Measurements from ENCODE around the gene PDZRN4.
A peak's percentile ranks its signal among the peaks of the same experiment; 100 is the strongest.
"Not testable (repeated sequence)": the region's sequence is repeated elsewhere in the genome, so short reads cannot be mapped to it uniquely, and the experiment has no call there.

The PDZRN4 gene

DNA sequence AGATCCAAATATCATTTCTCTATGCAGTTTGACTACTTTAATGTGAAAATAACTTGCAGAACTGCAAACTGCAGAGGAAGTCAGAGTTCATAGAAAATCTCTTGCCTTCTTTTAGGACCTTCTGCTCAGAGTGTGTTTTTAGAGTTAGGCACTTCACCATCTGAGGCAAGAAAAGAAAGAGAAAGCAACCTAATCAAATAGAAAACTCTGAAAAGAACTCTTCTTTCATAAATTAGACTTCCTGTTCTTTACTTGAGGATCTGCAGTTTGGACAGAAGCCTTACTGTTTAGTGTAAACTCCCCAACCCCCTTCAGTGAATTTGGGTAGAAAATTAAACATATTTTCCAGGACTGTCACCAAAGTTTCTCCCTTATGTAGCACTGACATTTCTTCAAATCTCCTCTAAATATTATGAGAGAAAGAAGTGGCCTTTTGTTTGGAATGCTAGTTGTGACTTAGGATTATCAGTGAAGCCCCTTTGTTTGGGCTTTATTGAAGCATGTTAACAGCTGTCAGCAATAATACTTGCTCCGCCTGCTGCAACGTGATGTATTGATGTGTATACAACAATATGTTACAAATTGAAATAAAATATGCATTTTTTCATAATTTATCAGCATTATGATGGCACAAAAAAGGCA, 99.5 kb downstream of the PDZRN4 start:
- DNase-seq = no peak

DNA sequence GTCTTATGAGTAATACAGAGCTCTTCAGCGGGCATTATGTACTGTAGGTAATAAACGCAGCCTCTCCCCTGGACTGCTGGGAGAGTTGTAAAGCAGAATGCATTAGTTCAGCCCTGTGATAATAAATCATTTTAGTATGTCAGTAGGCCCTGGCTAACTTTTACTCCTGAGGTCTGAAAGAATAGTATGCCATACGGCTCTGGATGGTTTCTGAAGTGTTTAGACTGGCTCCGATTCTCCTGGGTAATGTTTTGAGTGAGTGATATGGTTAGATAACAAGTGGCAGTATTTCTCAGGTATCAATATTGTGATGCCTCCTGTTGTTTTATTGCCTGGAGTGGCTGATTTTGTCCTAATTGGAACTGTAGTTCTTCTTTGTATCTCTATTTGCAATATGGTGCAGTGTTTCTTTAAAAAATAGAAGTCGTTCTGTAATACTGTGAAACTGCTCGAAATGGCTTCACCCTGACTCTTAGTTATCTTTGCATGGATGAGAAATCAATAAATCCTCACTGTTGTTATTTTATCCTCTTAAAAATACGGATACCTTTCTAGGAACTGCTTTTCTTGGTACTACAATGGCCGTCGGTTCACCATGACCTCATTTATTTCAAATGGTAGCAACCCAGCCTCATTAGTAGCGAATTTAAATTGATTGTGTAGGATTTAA, 100.2 kb downstream of the PDZRN4 start:
- DNase-seq = peak; percentile 46

DNA sequence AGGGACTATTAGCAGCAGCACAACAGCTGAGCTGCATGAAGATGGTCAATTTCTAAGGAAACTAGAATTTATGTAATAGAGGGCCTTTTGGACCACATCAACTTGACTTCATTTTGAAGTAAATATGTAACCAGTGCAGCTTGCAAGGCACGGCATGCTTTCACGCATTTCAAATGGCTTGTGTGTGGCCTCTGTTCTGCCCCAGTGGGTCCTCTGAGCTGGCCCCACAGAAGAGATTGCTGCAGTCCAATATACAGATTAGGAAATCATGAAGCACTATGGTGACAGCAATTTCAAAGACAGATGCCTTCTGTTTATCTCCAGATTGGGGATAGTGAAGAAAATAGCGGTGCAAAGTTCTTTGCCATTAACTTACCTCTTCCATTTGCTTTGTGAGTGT, 101.4 kb downstream of the PDZRN4 start:
- DNase-seq = no peak

DNA sequence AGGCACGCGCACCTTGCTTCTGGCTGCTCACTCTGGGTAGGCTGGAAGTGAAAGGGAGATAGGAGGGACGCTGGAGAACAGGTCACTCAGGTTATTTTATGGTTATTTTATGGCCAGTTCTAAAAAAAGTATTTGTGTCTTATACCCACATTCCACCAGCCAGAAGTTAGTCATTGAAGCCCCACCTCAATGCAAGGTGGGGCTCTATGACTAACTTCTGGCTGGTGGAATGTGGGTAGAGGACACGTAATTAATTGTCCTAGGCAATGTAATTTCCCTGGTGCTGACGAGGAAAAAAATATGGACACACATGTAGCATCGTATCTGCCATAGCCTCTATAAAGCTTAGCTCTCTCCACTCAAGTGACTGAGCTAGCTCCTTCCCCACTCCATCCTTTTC, 104.9 kb downstream of the PDZRN4 start:
- no peak for DNase-seq

DNA sequence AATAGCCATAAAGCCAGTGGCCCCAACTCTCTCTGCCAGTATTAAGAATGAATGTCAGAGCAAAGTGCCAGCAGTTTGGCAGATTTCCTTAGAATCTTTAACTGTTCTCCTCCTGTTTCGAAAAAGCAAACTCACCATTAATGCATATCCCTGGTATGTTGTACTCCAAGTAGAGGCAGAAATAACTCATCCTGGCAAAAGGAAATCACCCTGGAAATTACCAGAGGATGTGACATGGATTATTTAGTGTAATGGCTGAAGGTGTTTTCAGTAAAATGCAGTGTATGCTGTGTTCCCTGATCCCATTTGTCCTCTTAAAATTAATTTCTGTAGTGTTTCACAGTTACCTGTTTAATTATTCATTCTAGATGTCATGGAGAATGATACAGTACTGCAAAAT, 105.3 kb downstream of the PDZRN4 start:
- no peak for DNase-seq

DNA sequence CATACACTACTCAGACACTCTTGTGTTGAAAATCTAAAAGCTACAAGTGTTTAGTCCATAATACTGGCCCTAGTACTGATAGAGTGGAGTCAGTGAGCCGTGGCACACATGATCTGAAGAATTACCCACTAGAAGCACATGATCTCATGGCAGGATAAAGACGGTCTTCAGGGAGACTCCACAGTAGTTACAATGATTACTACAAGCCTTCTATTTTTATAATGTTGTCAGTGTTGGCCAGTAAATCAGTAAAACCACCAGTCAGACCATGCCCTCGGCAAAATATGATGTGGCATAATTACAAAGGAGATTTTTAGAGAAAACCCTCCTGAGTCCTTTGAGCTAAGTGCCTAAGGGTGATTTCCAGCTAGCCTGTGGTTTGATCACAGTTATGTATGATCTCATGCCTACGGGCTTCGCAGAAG, 114.9 kb downstream of the PDZRN4 start:
- no peak for DNase-seq

DNA sequence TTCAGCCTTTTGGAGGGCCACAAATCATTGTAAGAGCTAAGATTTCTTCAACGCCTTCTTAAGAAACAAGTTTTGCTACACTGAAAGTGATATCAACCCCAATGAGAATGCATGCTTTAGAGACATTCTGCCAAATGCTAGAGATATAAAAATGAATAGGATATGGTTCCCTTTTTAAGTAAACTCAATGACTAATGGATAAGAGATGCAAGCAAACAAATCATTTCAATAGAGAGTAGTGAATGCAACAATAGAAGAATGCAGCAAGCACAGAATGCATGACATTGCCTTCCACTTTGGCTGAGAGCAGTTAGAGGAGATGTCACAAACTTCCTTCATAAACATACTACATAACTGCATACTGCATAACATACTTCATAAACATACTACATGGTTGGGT, 116.4 kb downstream of the PDZRN4 start:
- no peak for DNase-seq

DNA sequence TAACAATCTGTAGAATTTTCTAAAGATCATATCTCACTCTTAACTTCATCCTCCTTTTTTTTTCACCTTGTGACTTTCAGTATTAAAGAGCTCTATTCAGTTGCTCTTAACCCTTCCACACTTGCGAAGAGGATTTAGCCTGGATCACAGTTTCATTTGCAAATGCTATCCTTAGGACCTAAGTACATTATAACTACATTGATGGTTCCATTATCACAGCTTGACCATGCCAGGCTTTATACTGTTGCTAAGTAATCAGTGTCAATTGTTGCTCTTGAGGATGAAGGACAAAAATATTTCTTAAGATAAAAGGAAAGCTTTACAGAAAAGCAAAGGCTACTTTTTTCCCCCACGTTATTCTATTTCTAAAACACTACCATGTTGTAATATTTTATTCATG, 122.2 kb downstream of the PDZRN4 start:
- no peak for DNase-seq

DNA sequence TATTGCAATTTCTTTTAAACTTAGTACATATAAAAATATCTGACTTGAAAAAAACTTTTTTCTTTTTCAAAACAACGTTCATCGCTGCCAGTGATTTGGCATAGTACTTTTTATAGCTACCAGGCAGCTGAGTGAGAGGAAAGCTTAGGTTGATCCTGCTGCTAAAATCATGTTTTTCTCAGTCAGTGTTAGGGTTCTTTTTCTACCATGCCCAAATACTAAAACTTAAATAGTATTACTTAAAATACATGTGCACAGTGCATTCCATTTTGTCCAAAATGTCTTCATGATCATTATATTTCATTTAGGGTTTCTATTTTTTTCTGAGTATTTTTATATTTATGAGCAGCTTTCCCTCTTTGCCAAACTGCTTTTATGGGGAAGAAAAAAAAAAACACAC, 123.8 kb downstream of the PDZRN4 start:
- no peak for DNase-seq

DNA sequence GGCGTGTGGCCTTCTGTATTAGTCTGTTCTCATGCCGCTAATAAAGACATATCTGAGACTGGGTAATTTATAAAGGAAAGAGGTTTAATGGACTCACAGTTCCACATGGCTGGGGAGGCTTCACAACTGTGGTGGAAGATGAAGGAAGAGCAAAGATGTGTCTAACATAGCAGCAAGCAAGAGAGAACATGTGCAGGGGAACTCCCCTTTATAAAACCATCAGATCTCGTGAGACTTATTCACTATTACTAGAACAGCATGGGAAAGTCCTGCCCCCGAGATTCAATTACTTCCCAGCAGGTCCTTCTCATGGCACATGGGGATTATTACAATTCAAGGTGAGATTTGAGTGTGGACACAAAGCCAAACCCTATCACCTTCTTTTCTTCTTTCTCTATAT, 124.3 kb downstream of the PDZRN4 start:
- DNase-seq = not testable (repeated sequence)

DNA sequence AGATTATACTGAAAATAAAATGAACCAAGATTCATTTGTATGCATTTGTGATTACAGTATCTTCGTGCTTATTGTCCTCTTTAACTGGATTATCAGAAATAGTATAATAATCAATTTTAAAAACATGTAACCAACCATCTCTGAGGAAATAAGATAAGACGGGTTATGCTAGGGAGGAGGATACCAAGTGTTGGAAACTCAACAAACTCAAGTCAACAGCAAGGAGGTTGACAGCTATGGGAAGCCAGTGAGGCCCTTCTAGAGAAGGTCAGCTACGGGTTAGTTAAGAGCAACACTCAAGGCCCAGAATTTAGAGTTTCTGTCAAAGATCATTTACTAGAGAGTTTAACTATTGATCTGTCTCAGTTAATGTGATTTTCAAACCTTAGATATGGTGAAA, 137.2 kb downstream of the PDZRN4 start:
- DNase-seq = no peak

DNA sequence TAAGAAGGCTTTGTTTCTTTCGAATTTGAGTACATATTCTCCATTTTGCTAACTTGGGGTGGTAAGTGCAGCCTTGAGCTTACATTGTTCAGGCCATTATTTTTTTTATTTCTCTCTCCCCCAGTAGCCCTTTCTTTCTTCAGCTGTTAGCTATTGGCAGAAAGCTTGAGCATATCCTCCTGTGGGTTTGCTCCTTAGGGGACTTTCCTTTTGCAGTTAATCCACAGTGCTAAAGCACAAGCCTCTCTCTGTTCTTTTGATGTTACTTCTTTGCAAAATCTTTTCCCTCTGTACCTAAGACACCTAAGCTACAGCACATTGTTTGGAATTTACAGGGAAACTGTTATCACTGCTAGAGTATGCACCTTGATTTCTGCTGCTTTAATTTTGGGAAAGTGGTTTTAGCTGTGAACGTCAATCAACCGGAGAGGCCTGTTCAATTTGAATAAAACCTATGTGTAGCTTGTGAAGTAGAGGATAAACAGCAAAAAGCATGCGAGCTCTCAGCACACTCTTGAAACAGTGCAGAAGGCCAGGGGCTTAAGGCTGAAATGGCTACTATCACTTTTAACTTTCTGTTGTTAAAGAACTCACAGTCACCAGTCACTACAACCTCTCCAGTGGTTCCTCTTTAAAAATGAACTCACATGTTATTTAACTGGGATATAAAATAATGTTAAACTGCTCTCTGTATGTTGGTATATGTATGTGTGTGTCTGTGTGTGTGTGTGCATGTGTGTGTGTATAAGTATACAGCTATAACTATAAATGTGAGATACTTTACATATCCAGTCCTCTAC, 139.2 kb downstream of the PDZRN4 start:
- DNase-seq = no peak

DNA sequence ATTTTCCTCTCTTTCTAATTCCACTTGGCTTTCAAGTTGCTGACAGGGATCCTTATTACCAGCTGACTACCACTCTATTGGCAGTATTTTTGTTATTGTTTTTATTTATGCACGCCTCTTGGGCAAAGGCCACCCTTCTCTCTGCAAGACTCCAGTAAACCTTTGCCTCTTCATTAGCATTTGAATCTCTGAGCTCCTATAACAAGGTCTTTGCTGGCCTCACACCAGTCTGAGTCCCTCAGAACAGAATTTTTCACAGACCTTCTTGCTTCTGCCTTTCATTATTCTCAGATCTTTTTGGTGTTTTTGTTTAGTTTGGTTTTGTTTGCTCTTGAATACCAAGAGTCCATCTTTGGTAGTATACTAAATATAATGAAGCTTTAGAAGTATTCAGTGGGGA, 145.9 kb downstream of the PDZRN4 start:
- DNase-seq = no peak

DNA sequence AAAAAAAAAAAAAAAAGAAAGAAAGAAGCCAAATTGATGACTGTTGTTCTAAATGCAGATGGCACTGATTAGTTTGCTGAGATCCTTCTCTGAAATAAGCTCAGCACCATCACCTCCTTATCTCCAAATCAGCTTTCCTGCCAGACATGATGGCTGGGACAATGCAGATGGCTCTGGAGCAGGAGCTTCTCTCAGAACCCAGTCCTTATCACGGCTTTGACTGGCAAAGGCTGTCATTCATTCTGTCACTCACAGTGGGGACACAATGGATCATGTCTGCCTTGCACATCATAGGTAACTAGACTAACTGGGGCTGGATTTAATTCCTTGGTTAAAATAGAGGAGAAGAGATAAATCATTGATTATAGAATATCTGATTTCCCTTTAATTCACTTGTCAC, 146.3 kb downstream of the PDZRN4 start:
- no peak for DNase-seq

DNA sequence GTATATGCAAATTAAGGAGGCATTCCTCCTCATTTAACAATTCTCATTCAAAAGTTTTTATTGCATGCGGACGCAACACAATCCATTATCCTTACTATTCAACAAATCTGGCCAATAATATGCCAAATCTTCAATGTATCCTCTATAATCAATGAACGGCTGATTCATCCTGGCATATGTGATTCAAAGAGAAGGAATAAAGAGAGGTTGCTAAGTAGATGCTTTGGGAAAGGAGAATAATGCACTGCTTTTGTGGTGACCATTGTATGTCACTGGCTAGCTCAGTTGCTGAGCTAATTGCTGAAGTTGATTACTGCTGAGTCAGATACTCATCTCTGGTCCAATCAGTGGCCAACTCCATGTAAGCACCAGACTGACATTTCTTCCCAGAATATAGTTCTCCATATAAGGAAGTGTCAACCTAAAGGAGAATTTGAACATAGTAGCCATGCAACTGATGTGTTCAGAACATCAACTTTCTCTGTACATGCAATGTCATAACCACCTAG, 148.0 kb downstream of the PDZRN4 start:
- DNase-seq = no peak

DNA sequence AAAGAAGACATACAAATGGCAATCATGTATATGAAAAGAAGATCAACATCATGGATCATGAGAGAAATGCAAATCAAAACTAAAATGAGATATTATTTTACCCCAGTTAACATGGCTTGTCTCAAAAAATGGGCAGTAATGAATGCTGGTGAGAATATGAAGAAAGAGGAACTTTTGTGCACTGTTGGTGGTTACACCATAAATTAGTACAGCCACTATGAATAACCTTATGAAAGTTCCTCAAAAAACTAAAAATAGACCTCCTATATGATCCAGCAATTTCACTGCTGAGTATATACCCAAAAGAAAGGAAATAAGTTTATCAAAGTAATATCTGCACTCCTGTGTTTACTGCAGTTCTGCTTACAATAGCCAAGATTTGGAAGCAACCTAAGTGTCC, 151.7 kb downstream of the PDZRN4 start:
- no peak for DNase-seq

DNA sequence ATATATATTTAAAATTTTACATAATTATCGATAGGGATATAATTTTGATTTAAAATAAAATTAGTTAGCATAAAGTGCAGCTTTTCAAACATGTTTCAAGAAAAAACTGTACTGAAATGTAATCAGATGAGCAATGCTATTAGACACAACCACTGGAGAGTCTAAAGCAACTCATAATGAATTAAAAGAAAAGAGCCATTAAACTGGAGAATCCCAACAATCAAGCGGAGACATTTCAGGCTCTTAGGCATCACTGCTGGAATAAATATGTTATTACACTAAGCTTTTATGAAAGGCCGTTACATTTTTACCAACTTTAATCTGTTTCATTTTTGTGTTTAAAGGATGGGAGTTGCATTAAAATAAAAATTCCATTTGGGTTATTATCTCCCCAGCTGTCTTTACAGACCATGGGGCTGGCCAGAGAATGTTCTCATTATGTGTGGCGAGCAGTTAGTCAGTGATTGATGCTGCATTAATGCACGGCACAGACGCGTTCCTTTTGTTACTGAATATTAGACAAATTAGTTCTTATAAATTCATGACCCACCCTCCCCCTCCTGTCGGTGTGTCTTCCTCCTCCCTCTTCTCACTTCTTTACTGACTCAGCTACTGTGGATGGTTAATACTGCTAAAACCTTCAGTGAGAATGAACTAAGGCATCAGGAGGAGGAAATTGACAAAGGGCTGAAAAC, 156.8 kb downstream of the PDZRN4 start:
- no peak for DNase-seq

DNA sequence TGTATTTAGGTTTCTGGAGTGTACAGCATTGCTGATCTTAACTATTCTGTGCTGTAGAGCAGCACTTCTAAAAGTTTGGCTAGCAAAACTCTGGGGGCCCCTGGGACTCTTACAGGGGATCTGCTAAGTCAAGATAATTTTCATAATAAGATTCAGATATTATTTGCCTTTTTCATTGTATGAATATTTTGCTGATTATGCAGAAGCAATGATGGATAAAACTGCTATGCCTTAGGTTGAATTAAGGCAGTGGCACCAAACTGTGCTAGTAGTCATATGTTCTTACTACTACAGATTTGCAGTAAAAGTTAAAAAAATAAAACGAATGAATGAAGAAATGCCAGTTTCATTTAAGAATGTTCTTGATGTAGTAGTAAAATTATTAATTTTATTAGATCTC, 160.1 kb downstream of the PDZRN4 start:
- DNase-seq = no peak

DNA sequence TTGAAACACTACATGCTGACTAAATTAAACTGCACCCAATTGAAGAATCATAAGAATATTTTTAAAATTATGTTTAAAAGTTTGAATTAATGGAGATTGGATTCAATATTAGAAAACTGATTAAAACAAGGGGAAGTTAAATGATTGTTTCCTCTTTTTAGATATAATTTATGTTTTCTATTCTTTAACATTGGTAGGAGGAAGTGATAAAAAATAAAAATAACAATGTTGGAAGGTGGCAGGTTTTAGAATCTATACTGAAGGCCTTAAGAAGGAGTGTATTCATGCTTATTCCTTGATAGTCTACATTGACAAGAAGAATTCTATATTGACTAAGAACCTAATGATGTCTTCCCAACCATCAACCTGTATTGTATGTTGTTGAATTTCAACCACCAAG, 168.1 kb downstream of the PDZRN4 start:
- no peak for DNase-seq

DNA sequence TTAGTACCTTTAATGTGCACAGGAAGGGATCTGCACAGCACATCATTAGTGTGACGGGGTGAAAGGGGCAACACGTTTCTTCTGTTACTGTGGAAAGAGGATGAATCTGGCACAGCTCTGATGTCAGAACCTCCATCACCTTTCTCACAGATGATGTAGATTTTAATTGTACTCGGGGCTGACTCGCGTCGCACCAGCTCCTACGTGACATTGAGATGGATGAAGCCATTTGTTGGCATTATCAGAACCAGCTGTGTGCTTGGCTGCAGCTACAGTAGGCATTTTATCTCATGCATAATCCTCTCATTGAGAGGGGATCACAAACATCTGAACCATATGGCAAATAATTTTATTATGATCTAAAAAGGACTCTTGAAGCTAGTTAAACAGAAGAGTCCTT, 173.6 kb downstream of the PDZRN4 start:
- no peak for DNase-seq

DNA sequence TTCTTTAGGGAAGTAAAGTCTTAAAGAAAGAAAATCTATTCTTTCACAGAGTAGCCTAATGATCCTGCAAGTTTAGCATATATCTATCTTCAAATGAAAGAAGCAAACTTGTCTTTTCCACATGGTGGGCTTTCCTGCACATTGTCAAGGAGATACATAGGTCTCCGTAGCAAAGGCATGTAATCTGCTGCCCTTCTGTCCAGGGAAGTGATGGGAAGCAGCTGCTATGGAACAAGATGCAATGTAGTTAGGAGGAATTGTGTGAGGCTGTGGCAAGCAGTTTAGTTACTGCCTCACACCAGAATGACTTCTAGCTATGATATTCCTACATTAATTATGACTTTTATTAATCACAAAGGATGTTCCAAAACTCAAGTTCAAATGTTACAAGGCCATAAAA, 174.4 kb downstream of the PDZRN4 start:
- no peak for DNase-seq

DNA sequence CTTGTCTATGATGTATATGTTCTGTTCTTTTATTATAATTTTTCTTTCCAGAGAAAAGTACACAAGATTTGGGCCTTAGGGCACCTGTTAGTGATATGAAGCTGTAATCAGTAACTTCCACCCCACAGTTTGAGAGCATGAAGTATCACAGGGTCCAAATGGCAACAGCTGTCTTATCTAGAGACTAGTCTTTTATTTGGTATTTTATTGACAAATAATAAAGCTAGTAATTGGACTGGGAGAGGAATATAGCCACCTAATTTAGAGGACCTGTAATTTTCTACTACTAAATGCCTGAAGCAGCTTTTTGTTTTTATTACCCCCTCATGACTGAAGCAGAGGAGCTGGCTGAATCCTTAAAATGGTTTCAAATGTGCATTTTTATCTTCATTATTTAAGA, 174.8 kb downstream of the PDZRN4 start:
- no peak for DNase-seq

DNA sequence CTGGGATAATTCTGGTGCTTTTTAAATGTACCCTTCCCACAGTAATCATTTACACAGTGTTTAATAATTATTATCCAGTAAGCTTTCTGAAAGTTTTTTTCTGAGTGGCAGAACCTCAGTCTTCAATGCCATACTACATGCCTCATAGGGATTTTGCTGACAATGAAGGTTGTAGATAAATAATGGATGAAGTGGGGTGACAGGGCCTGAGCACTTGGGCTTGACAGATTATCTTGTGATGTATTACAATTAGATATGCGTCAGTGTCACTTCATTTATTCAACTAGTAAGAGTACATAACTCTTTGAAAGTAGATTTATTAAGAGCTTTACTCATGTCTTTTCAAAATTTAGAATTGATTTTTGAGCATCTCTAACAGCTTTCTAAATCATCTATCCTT, 176.1 kb downstream of the PDZRN4 start:
- no peak for DNase-seq
